GM19351 (cell line): ENCODE data around the gene PREP.
"Not testable (repeated sequence)": the region's sequence is repeated elsewhere in the genome, so short reads cannot be mapped to it uniquely, and the experiment has no call there.

Source experiments
- ATAC-seq: cut with Tn5 transposase; IDR thresholded peaks from one replicate; pipeline ENCODE4 v1.9.1; 2021; ENCODE audit warnings: mild to moderate bottlenecking, moderate library complexity; ENCODE audit not compliant: unreplicated experiment

The PREP gene

DNA sequence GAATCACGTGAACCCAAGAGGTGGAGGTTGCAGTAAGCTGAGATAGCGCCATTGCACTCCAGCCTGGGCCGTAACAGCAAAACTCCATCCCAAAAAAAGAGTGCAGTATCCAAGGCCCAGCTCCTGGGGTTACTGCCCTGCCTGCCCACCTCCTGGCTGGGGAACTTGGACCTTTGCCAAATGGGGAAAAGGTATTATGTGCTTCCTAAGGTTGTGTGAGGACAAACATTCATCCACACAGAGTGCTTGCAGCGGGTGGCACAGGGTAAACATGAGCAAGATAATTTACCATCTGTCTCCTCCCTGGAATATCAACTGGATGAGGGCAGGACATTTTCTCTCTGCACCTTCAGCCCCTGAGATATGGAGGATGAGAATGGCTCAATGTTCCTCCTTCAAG is 128.2 kb downstream of the PREP start:
- no peak for ATAC-seq

DNA sequence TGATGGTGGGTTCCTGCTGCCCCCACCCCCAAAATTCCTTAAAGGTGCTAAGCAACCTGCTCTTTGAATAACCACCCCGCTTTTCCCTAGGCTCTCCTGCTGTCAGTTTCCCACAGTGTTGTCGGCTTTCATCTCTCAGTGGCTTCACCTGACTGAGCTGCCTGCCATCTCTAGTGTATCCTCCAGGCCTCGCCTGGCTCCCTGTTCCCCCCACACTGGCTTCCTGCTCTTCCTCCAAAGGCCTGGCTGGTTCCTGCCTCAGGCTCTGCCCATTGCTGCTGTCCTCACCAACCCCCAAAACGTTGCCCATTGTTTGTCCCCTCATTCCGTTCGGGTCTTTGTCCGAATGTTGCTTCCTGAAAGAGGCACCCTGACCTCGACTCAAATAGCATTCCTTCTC is 129.3 kb downstream of the PREP start:
- no peak for ATAC-seq

DNA sequence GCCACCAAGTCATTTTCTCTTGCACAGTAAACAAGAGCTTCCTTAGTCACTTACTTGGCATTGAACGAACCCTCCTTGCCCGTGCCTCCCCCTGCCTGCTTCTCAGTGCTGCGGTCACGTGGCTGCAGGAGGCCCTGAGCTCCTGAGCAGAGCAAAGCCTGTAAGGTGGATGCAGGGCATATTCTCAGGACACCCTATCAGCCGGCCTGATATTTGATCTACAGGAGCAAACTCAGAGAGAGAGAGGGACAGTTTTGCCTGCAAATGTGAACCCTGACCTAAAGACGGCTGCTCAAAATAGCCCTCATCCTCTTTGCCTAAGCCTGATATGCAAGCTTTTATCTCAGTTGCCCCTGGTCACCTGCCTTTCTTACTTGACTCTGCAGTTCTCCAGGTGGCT is 130.1 kb downstream of the PREP start:
- ATAC-seq = no peak

DNA sequence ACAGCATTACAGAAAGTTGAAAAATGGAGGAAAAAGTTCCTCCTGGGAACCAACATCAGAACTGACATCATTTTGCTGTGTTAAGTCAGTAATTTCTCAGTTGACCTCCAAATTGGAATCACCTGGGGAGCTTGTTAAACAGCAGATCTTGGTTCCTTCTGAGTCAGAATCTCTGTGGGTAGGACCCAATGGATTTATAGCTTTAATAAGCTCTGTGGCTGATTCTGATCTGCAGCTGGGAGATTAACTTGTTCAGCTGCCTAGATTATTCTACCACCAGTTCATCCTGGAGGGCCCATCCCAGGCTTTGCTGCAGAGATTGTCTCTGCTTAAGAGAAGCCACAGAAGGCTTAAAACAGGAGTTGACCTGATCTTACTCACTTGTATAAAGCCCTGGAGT is 132.4 kb downstream of the PREP start:
- ATAC-seq = no peak

DNA sequence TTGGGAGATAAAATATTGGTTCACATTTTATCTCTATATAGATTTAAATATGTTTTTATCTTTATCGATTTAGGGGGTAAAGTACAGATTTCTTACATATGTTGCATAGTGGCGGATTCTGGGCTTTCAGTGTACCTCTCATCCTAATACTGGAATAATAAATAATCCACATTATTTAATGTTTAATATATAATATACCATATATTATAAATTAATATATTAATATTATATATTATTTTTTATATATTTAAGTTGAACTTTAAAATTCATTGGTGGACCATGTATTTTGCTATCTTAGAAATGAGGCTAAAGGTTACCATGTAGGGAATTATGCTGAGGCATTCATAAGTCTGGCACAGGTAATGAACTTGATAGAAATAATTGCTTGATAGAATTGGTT is 133.5 kb downstream of the PREP start:
- no peak for ATAC-seq

DNA sequence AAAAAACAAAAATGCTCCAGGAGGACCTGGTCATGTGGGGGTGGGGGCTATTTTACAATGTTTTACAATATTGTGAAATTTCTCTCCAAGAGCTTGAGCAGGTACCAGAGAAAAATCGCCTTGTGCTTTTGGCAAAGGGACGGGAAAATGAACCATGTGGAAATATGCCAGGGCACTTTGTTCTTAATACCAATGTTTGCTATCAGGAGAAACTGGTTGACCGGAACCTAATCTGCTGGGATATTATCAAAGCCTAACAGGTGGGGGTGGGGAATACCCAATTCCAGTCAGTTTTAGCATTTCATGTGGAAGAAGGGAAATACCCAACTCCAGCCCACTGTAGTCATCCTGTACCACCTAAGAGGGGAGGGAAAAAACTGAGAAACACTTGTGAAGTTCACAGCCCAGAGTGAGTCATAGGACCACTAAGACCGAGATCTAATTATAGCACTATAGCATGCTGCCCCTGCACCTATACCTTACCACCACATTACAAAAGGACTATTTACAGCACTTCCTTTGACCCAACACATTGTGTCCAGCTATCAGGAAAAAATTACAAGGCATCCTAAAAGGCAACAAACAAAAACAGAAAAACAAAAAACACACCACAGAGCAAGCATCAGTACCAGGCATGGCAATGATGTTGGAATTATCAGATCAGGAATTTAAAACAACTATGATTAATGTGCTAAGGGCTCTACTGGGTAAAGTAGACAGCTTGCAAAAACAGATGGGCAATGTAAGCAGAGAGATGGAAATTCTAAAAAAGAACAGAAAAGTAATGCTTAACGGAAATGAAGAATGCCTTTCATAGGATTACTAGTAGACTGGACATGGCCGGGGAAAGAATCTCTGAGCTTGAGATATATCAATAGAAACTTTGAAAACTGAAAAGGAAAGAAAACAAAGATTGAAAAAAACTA is 138.9 kb downstream of the PREP start:
- ATAC-seq = peak; percentile 83

DNA sequence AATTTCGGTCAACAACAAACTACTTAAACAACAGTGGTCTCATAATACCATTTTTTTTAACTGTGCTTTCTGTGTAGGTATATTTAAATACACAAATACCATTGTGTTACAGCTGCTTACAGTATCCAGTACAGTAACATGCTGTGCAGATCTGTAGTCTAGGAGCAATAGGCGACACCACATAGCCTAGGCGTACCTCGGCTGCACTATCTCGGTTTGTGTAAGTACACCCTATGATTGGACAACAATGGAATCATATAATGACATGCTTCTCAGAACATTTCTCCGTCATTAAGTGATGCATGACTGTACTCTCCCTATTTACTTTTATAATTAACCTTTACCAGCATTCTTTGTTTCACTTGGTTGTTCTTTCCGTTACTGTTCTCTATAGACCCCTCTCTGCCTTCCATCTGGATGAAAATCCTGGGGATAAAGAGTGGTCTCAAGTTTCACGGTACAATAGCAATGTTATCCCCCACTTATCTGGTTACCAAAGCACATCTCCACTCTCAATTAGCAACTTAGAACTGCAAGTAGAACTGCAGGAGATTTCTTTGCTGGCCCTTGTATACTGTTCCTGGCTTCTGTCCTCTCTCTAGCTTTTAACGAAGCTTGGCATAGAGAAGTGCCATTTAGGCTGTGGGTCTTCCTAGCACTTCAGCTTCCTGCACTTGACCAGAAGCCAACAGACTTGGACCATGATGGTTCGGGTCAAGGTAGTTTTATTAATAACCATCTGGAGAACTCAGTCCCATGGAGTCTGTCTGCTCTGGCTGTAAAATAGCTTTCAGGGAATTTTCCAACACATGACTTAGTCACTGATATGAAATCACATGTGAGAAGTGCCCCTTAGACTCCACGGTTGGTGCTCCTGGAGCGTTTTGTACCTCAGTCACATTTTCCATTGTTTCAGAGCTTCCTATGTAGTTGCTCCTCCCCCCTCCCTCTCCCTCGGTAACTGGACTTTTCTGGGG is 142.7 kb downstream of the PREP start:
- no peak for ATAC-seq

DNA sequence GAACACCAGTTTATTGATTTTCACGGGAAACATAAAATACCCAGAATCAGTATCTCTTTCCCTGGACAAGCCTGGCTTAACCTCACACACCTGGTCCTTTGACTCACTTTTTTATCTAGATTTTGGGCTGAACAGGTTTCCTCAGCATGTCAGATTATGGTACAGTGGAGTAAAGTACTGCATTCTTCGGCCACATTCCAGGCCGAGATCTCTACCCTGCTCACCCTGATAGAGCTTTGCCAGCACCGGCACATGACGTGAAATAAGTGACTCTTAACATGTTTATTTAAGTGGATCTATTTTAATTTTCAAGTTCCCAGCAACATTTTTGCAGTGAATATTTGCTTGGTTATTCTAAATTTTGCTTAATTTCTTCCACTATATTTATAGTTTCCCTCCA is 144.1 kb downstream of the PREP start:
- ATAC-seq = no peak

DNA sequence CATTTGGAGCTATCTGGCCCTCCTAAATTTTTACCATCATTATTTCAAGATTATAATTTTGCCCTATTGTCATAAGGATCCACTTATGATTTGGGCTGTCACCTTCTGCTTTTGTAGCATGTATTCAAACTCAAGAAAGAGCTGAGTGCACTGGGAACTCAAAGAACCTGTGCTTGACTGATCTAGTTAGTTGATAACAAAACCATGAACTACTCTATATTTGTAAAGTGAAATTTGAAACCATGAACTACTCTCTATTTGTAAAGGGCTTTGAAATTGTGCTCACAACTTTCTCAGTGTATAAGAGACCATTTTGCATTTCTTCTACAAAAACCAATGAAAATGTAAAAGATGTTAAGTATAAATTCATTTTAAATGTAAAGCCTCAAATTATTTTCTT is 145.5 kb downstream of the PREP start:
- peak; percentile 70 for ATAC-seq

DNA sequence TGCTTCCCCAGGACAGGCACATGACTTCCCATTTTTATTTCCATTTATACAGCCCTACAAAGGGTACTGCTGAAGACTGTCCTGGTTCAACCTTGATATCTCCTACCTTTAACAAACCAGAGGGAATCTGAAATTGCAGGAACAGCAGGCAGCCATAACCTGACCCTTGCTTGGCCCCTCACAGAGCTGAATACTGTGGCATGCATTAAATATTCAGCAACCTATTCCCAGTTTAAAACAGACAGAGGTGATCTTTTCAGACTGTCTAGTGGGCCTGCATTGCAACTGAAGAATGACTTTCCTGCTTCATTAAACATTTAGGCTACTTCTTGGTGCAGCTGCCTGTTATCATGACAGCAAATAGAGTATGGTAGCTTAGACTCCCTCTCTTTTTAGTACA is 146.3 kb downstream of the PREP start:
- ATAC-seq = no peak

DNA sequence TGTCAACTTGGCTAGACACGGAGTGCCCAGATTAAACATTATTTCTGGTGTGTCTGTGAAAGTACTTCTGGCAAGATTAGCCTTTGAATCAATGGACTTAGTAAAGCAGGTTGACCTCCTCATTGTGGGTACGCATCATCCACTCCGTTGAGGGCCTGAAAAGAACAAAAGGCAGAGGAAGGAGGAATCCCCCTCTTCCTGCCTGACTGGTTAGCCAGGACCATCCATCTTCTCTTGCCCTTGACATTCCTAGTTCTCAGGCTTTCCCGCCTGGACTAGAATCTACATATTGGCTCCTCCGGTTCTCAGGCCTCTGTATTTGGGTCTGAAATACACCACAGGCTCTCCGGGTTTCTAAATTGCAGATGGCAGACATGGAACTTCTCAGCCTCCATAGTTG is 149.1 kb downstream of the PREP start:
- no peak for ATAC-seq

DNA sequence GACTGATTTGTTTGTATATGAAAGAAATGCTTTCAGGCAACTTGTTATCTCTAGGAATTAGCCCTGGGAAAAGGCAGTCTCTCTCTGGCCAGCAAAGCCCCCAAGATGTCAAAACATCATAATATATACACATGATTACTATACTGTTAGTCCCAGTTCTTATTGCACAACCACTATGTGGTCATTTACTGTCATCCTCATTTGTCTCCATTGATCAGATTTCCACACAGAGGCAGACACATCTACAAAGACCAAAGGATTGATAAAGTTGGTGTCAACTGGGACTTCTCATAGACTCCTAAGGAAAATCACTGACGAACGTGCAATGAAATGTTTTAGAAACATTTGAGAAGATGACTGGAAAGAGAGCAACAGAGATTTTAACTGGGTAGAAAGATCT is 151.2 kb downstream of the PREP start:
- ATAC-seq = no peak

DNA sequence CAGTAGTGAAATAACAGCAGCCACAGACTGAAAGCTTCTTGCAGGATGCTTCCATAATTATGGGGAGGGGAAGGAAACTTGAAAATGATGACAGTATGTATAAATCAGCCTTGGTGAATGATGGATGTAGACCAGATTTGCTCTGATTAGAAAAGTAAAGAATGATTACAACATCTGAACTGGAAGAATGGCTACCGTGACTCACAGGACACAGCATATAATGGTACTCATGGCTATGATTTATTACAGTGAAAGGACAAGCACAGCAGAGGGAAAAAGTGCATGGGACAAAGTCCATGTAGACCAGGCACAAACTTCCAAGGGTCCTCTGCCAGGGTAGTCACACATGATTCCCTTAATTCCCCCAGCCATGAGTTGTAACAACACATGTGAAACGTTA is 152.3 kb downstream of the PREP start:
- ATAC-seq = no peak

DNA sequence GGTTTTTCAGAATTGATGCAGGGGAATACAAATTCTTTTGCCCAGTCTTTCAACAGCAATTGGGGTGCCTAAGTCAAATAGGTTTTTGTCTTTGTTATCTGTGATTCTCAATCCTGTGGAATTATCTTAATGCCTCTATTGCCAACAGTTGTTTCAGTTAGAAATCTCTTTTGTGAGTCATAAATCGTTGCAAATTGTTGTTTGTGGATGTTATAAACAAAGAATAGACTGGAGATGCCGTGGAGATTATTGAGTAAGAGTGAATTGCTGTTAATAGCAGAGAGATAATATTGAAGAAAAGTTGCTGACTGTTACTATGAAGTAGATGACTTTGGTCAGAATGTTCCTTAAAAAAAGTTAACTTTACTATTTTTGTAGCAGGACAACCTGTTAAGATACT is 159.4 kb downstream of the PREP start:
- no peak for ATAC-seq

DNA sequence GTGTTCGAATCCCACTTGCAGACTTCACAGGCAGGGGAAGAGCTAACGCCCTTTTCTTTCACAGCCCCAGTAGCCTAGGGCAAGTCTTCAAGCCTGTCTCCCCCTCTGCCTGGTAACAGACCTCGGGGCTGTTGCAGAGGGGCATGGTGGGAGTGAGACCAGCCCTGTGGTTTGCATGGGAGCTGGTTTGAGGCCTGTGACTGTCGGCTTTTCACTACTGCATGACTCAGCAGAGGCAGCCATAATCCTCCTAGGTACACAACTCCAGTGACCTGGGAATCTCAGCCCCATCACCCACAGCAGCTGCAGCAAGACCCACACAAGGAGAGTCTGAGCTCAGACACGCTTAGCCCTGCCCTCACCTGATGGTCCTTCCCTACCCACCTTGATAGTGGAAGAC is 167.7 kb downstream of the PREP start:
- ATAC-seq = no peak

DNA sequence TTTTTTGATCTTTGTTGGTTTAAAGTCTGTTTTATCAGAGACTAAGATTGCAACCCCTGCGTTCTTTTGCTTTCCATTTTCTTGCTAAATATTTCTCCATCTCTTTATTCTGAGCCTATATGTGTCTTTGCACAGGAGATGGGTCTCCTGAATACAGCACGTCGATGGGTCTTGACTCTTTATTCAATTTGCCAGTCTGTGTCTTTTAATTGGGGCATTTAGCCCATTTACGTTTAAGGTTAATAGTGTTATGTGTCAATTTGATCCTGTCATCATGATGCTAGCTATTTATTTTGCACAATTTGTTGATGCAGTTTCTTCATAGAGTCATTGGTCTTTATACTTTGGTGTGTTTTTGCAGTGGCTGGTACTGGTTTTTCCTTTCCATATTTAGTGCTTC is 171.1 kb downstream of the PREP start:
- ATAC-seq = not testable (repeated sequence)
